ENCODE measurements around the gene VANGL2.

The VANGL2 gene

DNA sequence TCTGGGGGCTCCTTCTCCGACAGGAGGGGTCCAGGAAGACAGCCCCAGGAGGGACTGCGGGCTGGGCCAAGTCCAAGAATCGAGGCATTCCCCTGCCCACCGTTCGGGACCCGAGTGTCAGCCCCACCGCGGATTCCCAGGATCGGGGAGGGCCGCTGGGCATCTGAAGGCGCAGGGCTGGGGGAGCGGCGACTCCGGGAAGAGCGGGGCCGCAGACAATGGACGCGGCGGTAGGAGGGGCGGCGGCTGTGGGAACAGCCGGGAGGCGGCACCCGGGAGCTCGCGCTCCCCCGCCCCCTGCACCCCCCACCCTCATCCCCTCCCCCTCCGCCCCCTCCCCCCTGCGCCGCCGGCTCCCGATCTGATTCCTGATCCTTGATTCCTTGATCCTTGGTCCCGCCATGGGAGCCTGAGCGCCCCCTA, at the start of gene VANGL2:
TSS of gene VANGL2 (plus strand) at position 342 of the 423 bp plus-strand sequence. CDS start 15,274 bp downstream, outside the sequence.
- DNase-seq: peak; percentile 75

DNA sequence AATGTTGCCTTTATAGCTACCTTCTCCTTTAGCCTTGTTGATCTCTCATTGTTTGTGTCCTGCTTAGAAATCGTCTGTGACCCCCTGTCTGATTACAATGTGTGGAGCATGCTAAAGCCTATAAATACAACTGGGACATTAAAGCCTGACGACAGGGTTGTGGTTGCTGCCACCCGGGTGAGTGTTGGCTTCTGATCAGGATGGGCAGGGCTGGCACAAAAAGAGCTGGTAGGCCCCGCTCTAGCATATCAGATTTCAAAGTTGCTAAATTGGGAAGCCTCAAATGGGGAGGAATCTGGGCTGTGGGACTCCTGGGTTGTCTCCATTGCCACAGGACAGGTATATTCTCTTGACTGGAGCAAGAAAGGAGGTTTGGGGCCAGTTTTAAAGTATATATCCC, 48.7 kb upstream of the VANGL2 start:
- DNase-seq: no peak

DNA sequence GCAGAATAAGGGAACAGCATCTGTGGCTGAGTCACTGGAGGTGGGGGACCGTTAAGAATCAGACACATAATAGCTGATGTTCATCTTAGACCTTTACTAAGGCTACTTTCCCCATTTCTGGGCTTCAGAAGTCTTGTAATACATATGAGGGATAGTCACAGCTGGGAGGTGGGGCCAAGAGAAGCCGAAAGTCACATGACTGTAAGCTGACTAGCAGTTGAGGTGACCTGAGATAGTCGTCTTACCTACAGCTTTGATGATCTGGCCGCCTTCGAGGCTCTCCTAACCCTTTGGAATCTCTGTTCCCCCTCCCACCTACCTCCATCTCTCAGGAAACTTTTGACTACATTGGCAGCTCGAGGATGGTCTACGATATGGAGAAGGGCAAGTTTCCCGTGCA, 47.8 kb upstream of the VANGL2 start:
- no peak for DNase-seq

DNA sequence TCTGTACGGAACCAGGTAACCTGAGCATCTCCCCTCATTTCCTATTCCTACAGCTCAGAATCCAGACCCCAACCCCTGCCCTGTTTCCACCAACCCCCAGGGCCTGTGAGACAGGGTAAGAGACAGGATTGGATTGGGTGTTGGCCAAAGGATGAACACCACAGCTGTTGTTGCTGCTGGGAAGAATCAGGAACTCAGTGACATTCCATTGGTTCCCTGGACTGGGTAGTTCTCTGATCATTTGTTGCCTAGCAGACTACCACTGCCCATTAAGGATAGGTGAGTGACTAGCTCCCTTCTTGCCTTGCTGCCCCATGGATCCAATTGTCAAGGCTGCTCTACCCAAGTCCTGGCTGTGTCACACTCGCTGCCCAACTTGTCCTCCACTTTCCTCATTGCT, 47.1 kb upstream of the VANGL2 start:
- no peak for DNase-seq

DNA sequence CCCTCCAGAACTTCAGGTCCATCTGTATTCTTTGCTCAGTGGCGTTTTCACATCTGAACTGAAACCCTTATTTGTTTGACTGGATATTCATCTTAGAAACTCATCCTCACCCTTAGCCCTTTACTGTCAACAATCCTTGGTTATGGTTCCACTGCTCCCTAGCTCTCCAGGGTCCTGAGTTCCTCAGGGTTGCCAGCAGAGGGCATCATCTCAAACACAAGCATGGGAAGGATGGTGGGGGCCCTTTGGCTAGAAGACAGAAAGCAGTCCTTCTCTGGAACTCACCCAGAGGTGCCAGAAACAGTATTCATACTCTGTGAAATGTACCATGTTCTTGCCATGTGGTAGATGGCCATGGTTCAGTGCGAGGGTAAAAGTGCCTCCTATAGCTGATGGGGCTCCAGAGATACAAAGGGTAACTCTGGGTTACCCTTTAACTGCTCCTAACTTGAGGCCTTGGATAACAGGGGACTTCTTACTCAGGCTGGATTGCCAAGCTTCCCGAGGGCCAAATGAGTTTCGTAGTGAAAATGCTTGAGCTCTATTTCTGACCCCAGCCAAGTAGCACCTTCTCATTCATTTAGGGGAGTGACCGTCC, 45.9 kb upstream of the VANGL2 start:
- peak; percentile 31 for DNase-seq

DNA sequence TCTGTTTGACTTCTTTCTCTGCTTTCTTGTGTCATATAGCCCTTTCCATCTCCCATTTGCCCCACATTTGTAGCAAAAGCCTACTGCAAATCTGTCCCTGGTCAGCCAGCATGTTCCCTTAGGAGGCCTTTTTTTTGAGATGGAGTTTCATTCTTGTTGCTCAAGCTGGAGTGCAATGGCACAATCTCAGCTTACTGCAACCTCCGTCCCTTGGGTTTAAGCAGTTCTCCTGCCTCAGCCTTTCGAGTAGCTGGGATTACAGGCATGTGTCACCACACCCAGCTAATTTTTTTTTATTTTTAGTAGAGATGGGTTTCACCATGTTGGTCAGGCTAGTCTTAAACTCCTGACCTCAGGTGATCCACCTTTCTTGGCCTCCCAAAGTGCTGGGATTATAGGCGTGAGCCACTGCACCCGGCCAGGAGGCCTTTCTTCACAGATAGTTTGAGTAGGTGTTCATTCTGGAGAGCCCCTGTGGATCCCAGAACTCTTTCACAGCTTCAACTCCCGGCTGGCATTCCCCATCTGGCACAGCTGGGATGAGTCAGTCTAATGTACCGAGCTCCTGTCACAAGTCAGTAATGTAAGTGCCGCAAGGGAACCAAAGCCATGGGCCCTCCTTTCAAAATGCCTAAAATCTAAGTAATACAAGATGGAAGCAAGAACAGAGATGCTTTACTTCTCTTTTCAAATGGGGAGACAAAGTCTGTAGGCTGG, 42.9 kb upstream of the VANGL2 start:
- peak; percentile 10 for DNase-seq

DNA sequence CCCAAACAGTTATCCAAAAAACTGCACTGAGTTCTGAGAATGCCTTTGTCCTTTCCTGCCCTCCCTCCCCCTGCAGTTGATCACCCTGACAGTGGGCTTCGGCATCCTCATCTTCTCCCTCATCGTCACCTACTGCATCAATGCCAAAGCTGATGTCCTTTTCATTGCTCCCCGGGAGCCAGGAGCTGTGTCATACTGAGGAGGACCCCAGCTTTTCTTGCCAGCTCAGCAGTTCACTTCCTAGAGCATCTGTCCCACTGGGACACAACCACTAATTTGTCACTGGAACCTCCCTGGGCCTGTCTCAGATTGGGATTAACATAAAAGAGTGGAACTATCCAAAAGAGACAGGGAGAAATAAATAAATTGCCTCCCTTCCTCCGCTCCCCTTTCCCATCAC, 42.3 kb upstream of the VANGL2 start:
- DNase-seq: no peak

DNA sequence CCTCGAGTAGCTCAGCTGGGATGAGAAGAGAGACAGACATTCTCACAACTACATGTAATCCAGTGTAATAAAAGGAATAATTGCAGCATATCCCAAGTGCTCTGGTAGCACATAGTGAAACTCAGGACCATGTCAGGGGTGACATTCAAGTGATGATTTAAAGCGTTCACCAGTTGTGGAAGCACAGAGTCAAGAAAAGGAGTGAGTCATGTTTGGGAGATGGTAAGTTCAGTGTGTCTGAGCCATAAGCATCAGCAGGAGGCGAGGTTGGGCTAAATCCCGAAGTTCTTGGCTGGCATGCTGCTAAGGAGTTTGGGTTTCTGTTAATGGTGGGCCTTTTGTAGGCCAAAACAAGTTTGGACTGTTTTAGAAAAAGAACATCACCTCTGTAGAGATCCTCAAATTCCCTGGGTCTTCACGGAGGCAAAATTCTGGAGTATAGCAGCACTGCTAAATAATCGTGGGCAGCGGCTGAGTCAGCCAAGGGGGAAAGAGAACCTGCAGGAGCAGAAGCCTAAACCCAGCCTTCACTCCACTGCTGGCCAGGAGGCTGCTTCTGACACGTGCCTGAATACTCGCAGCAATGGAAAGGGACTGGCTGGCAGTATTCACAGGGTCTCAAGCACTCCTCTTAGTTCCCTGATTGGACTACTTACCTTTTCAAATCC, 40.7 kb upstream of the VANGL2 start:
- DNase-seq: peak; percentile 28

DNA sequence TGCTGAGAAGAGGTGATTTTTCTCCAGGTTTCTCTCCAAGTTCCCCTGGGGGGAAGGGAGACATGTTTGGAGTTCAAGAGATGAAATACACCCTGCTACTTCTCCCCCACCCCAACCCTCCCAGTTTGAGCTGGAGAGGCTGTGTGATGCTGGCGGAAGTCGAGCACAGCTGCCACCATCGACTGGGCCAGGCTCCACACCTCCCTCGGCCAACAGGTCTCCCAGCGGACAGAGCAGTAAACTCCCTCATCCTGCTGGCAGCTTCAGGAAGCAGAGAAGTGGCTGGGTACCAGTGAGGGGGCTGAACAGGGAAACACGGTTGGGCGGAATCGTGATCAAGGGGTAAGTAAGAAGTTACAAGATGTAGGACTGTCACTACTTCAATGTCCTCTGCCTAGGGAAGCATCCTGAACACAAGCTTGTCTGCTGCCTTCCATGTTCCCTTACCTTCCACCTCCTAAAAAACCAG, 40.1 kb upstream of the VANGL2 start:
- DNase-seq: no peak

DNA sequence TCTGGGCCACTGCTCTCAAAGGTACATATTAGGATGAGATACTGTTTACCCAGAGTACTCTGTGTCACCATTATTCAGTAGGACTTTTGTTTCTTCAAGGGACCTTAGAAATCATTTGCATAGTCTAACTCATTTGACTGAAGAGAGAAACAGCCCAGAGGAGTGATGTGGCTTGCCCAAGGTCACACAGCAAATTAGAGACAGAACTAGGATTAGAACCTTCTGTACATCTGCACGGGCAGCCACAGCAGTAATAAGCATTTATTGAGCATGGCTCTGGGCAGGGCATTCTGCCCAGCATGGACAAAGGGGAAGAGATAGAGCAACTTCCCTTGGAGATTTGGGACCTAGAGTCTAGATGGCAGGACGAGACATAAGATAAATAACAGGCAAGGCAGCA, 39.2 kb upstream of the VANGL2 start:
- DNase-seq: no peak

DNA sequence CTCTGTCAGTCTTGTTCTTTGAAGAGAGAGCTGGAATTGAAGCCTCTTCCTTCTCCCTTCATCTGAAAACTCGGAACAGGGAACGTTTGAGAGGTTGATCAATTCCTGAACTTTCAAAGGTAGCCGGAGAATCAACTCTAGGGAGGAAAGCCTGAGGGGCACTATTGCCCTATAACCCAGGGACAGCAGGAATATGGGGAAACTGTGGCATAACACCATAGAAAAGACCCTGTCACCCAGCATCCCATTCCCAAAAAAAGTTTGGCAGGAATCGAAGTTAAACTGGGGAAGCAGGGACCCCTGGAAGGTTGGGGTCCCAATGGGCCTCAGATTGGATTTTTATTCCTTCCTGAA, 38.6 kb upstream of the VANGL2 start:
- DNase-seq: no peak

DNA sequence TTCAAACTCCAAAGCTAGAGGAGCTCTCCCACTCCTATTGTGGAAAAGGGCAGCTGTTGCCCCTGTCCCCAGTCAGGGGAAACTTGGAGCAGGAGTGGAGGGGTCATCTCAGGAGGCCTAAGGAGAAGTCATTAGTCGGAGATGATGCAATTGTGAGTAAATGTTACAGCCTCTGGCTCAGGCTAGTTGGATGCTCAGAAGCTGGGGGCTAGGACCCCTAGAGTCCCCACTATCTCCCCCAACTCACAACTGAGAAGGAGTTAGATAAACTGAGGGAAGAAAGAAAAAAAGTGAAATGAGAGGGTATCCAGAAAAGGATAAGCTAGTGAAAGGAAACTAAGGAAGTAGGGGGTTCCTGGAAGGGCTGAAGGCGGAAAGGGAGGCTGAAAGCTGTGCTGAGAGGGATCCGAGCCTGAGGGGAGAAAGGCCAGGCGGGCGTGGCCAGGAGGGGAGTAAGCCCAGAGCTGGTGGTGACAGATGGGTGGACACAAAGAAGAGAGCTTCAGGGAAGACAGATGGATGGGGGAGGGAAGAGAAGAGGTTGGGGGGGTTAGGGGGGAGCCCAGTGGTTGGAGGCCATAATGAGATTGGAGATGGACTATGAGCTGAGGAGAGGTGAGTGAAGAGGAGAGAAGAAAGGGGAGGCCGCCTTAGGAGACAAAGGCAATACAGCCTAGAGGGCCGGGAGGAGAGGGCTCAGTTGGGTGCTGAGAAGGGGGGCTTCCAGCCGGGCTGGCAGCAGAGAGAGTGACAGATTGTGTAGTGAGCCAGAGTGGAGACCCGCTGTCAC, 38.0 kb upstream of the VANGL2 start:
- peak; percentile 55 for DNase-seq

DNA sequence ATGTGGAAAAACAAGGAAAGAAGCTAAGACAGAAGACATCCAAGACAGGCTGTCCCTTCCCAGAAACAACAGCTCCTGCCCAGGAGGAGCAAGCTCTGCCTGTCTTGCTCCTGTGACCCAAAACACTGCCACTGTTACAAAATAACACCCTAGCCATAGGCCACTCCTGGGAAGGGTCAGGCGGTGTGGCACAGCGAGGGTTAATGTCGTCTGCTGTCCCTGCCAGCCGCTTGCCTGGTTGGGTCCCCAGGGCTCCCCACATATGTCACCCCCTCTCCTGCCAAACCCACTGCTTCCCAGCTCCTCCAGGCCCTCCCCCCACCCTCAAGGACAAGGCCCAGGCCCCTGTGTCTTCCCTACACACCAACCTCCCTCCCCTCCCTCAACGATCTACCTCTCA, 37.4 kb upstream of the VANGL2 start:
- no peak for DNase-seq

DNA sequence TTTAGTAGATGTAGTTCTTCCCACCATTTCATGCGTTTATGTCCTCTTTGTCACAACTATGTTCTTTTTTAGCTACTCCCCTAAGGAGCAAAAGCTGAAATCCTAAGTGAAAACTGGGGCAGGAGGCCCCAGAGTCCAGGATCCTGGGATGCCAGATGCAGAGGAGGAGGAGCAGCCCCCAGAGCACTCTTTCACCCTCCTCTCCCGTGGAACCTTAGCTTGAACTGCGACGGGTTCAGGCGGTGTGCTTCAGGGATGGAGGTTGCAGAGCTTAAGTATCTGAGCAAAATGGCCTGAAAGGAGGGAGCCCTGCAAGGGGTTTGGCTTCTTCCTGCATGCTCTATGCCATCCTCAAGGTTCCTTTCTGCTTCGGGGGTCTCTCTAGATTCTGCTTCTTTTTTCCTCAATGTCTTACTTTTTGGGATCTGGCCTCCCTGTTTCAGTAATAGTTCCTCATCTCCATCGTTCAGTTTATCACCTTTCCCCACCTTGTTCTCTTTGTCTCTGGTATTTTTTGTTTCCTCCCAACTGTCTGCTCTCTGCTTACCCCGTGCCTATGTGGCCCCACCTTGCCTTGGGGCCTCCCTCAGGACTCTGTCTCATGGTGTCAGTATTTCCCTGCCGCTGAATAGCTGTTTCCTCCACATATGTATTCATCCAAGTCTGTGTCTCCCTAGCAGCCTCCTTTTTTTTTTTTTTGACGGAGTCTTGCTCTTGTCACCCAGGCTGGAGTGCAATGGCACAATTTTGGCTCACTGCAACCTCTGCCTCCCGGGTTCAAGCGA, 36.2 kb upstream of the VANGL2 start:
- DNase-seq: no peak

DNA sequence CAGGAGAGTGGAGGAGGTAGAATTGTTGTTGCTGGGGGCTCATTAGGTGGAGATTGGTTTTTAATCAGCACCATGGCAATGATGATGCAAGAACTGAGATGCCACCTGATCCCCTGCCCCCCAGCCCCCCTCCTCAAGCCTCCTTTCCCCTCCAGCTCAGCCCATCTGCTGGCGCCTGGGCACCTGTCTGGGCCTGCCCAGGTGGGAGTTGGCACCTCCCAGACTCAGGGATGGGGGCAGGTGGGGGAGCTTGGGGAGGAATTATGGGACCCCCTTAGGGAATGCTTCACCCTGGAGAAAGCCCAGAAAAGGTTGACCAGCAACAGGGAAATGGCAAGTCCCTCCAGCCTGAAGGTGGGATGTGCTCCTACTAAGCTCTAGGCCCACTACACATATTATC, 35.0 kb upstream of the VANGL2 start:
- no peak for DNase-seq

DNA sequence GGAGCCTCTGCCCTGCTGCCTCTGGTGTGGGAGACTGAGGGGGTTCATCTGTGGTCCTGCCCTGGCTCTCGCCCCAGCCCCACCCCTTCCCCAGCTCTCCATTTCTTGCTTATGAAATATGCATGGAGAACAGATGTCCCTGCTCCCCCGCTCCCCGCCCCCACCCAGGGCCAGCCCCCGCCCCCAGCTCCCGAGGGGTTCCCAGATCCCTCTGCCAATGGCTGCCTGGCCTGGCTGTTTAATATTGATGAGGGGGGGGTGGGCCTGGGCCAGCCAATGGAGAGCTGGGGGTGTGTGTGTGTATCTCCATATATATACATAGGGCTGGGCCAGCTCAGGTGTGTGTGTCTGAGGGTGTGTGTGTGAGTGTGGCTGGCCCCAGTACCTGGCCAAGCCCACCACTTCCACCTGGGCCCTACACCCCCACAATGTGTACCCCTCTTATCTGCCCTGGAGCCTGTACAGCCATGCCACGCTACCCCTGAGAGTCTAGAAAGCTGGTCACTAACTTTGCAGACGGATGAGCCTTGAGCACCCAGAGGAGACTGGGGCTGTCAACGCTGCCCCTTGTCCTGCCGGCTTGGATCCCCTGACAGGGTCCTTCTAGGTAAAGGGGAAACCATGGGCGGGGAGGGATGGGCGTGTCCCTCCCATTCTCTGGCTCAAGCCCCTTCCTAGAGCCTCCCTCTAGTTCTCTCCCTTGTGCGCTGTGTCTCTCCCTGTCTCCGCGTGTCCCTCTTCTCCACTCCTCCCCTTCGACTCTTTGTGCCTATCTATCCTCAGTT, 33.4 kb upstream of the VANGL2 start, which contains the start of gene NHLH1:
TSS of gene NHLH1 (plus strand) at position 341 of the 785 bp plus-strand sequence. CDS start 3,661 bp downstream, outside the sequence.
- DNase-seq: no peak

DNA sequence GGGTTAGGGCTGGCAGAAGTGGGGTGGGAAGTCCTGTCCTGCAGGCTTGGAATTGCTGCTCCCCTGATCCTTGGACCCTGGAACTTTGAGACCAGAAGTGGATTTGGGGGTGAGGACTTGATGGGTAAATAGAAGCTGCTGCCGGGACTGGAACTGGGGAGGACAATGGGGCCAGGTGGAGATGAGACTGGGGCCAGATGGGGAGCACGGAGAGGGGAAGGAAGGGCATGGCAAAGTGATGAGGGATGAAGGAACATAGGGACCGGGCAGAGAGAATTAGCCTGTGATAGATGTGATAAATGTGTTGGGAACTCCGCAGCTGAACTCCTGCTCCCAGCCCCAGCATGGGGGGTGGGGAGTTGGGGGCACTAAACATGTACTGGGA, 32.9 kb upstream of the VANGL2 start:
- no peak for DNase-seq

DNA sequence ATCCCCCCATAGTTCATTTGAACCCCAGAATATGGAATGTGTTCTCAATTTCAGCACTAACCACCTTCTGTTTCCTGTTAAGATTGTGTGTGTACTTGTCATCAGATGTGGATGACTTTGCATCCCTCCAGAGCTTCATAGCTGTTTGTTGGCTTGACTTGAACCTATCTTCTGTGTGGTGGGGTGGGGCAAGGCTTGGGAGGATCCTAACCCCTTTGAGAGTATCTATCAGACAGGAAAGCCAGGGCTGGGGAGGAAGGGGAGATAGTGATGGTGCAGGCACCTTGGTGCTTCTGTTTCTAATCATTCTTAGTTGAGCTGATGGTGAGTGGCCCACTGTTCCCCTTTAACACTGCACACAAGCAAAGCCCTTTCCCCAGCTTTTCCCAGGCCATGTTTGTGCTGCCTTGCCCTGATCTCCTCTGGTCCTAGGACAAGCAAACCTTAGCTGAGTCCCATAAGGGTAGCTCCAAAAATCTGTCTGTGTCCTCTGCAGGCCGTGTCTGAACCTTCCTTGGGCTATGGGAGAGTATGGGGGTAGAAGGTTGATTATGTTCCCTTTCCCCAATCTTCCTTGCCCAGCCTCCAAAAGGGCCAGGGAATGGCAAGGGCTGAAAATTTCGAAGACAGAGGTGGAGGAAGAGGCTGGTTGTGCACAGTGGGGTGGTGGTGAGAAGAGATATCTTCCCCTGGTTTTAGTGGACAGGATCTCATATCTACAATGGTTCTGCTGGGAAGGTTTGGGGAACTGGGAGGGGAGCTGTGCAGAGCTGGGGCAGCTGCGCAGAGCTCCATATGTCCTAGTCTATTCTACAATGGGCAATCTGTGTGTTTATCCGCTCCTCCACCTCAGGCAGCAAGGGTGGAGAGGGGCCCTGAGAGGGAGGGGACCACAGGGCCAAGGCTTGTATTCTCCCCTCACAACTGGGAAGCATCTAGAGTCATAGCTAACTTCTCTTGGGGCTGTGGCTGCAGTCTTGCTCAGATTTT, 32.1 kb upstream of the VANGL2 start:
- no peak for DNase-seq

DNA sequence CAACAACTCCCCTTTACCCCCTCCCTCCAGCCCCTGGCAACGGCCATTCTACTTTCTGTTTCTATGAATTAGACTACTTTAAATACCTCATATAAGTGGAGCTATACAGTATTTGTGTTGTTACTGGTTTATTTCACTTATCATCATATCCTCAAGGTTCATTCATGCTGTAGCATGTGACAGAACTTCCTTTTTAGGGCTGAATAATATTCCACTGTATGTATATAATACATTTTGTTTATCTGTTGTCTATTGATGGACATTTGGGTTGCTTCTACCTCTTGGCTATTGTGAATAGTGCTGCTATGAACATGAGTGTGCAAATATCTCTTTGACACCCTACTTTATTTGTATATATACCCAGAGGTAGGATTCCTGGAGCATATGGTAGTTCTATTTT, 31.3 kb upstream of the VANGL2 start:
- DNase-seq: no peak
